ENCODE measurements around the gene METTL25B.
A peak's percentile ranks its signal among the peaks of the same experiment; 100 is the strongest.

Gene METTL25B

DNA sequence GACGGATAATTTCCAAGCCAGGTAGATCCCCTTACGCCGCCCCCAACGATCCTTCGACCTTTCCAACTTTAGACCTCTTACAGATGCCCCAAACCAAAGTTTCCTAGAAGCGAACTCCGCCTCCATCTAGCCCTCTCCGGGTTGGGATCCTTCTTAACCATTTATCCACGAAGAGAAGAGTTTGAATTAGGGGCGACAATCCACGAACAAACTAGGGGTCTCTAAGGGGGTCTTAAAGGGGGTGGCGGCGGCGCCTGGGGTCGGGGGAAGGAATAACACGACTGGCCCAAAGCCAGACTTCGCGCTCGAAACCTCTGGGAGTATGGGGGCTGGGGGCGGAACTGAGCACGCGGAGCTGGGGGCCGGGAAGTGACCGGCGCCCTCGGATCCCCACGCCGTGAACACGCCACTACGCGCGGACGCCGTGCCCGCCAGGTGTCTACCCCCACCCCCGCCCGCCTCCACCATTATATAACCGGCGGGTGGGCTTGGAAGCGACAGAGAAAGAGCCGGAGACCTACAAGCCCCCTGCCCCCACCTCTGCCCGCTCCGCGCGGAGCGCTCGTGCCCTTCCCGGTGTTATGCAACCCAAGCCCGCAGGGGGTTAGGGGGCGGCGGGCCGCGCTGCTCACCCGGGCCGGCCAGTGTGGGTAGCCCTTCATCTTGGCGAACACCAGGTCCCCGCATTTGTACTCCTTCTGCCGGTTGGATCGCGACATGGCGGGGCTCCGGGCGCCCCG is 22.6 kb downstream of the METTL25B start:
- H3K4me1 ChIP-seq (ENCODE audit: control insufficient read depth, low read length), result peaks cover 59% of the 10 kb centered on the region
- no peak for TF ChIP-seq CTCF (IDR thresholded peaks at IDR 0.05; ENCODE audit: low read depth, low read length, poor library complexity, severe bottlenecking)
- no peak for TF ChIP-seq EZH2phosphoT487 (IDR thresholded peaks at IDR 0.05; ENCODE audit: borderline replicate concordance, low read length)
- no peaks in the 10 kb centered on the region for H3K9me2 ChIP-seq (replicated peaks; ENCODE audit: control insufficient read depth, low read length)
- peak overlapping the region; percentile 79 for H3K27ac ChIP-seq (ENCODE audit: low read depth, low read length)
- peaks cover 9% of the 10 kb centered on the region; the same call in 1 of the 2 replicates for H3F3A ChIP-seq (ENCODE audit: control insufficient read depth, insufficient read depth)
- H3K36me3 ChIP-seq (ENCODE audit: control insufficient read depth, low read length), result peaks cover 51% of the 10 kb centered on the region
- peak overlapping the region; percentile 88 for H3K4me2 ChIP-seq (ENCODE audit: low read length)
- peaks cover 78% of the 10 kb centered on the region for H3K79me2 ChIP-seq (ENCODE audit: control insufficient read depth, low read length)
- no peaks in the 10 kb centered on the region for H3K9me3 ChIP-seq (ENCODE audit: control insufficient read depth, insufficient read depth, low read length)
- peaks cover 20% of the 10 kb centered on the region; the same call in 1 of the 2 replicates for H4K20me1 ChIP-seq (ENCODE audit: control insufficient read depth, insufficient read depth, low read depth, low read length)
- peak overlapping the region; percentile 97 for H3K4me3 ChIP-seq (ENCODE audit: low read length)
- no peaks in the 10 kb centered on the region for H3K27me3 ChIP-seq (ENCODE audit: control insufficient read depth, low read length)

DNA sequence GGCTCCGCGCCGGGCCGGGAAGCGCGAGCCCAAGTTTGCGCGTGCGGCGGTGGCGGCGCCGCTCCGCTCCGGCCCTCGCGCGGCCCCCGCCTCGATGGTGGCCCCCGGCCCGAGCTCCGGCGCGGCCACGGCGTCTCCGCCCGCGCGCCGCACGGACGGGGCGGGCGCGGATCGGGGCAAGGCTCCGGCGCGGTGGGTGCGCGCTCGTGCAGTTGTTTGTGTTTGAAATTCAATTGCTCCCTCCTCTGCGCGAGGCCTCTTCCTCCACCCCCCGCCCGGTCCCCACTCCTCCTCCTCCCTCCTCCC is 23.1 kb downstream of the METTL25B start, which contains the start of gene HDGF:
Gene HDGF, minus strand, starts transcription at position 225 of the 306 bp plus-strand sequence. CDS start 246 bp downstream, outside the sequence.
- Histone ChIP-seq H3K4me3 (ENCODE audit: low read length) (peak within 1 kb of the TSS; percentile 97), H3K9me3 (ENCODE audit: control insufficient read depth, insufficient read depth, low read length) (no peaks in the 10 kb centered on the region), H3K27ac (ENCODE audit: low read depth, low read length) (peak within 1 kb of the TSS; percentile 79), H3K36me3 (ENCODE audit: control insufficient read depth, low read length) (peaks cover 45% of the 10 kb centered on the region), H3K9me2 (replicated peaks; ENCODE audit: control insufficient read depth, low read length) (no peaks in the 10 kb centered on the region), H3K4me2 (ENCODE audit: low read length) (peak within 1 kb of the TSS; percentile 88), H3K79me2 (ENCODE audit: control insufficient read depth, low read length) (peaks cover 73% of the 10 kb centered on the region), H3K27me3 (ENCODE audit: control insufficient read depth, low read length) (no peaks in the 10 kb centered on the region), H4K20me1 (ENCODE audit: control insufficient read depth, insufficient read depth, low read depth, low read length) (peaks cover 15% of the 10 kb centered on the region; the same call in 1 of the 2 replicates), H3F3A (ENCODE audit: control insufficient read depth, insufficient read depth) (0 out of 2 replicates have a peak, but pooled peaks cover 7% of the 10 kb centered on the region), H3K4me1 (ENCODE audit: control insufficient read depth, low read length) (peaks cover 54% of the 10 kb centered on the region)
- TF ChIP-seq CTCF (IDR thresholded peaks at IDR 0.05; ENCODE audit: low read depth, low read length, poor library complexity, severe bottlenecking) (no peak), EZH2phosphoT487 (IDR thresholded peaks at IDR 0.05; ENCODE audit: borderline replicate concordance, low read length) (no peak)

DNA sequence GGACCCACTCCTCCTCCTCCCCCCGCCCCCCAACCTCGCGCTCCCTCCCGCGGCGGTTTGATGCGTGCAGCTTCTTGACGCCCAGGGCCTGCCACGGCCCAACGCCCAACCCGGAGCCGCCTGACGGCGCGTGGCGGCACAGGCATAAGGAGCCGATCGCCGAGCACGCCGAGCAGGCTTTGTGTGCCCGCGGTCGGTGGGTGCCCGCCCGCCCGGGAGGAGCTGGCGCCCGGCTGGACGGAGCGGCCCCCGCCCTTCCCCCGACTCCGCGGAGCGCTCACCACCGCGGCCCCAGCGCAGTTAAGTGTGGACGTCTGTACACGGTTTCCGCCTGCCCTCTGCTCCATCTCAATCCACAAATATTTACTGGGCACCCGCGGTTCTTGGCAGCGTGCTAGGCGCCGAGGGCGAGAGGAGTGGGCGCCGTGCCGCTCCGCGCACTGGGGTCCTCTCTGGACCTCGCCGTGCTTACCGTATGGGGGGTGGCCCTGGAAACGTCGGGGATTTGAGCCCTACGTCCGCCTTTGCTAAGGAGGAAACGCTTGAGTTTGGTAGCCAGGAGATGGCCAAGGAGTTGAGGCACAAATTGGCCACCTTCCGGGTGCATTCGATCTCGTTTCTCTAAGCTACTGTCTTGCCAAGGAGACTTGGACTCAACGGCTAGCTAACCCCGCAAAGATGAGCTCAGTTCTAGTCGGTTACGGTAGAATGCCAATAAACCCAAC is 23.6 kb downstream of the METTL25B start:
- Histone ChIP-seq H3K4me3 (ENCODE audit: low read length) (peak overlapping the region; percentile 97), H3F3A (ENCODE audit: control insufficient read depth, insufficient read depth) (0 out of 2 replicates have a peak, but pooled peaks cover 7% of the 10 kb centered on the region), H3K4me2 (ENCODE audit: low read length) (peak overlapping the region; percentile 77), H4K20me1 (ENCODE audit: control insufficient read depth, insufficient read depth, low read depth, low read length) (peaks cover 15% of the 10 kb centered on the region; the same call in 1 of the 2 replicates), H3K27me3 (ENCODE audit: control insufficient read depth, low read length) (no peaks in the 10 kb centered on the region), H3K36me3 (ENCODE audit: control insufficient read depth, low read length) (peaks cover 44% of the 10 kb centered on the region), H3K9me3 (ENCODE audit: control insufficient read depth, insufficient read depth, low read length) (no peaks in the 10 kb centered on the region), H3K79me2 (ENCODE audit: control insufficient read depth, low read length) (peaks cover 68% of the 10 kb centered on the region), H3K4me1 (ENCODE audit: control insufficient read depth, low read length) (peaks cover 49% of the 10 kb centered on the region), H3K27ac (ENCODE audit: low read depth, low read length) (peak overlapping the region; percentile 79), H3K9me2 (replicated peaks; ENCODE audit: control insufficient read depth, low read length) (no peaks in the 10 kb centered on the region)
- TF ChIP-seq CTCF (IDR thresholded peaks at IDR 0.05; ENCODE audit: low read depth, low read length, poor library complexity, severe bottlenecking), result no peak
